Cardiac fibroblast (primary cell): ENCODE data around the gene NUDT6.

Experiments
- DNase-seq, 2 donors: peaks; one replicate each; pipeline versions ENCODE4 v3.0.0 to v3.0.0-alpha.2; 2010; ENCODE audit warnings: low read depth in 2 of 2
- H3K4me3 ChIP-seq, 2 donors: replicated peaks in 1 of 2; 1 replicate in 1 of 2; 2 replicates in 1 of 2; pipeline ENCODE4 v1.5.1; 2011; ENCODE audit warnings: low read depth in 2 of 2, low read length in 2 of 2, mild to moderate bottlenecking in 2 of 2, moderate library complexity in 1 of 2
- CTCF ChIP-seq: IDR thresholded peaks from one replicate; pipeline ENCODE4 v1.5.1; 2011; ENCODE audit warnings: low read depth, mild to moderate bottlenecking, low read length, inconsistent platforms

NUDT6 gene

GRCh38 chr4:122906859-122907305, 15.5 kb downstream of the NUDT6 start:
- DNase-seq, result no peak

GRCh38 chr4:122903766-122904288, 18.6 kb downstream of the NUDT6 start:
- no peak overlapping the region for H3K4me3 ChIP-seq
- DNase-seq, result no peak

More at GRCh38 chr4:122906859-122907305, 15.5 kb downstream of the NUDT6 start:
- H3K4me3 ChIP-seq, result no peak overlapping the region
- no peak for TF ChIP-seq CTCF

GRCh38 chr4:122901247-122902010, 21.0 kb downstream of the NUDT6 start:
- no peak overlapping the region for H3K4me3 ChIP-seq
- no peak for DNase-seq
- no peak for TF ChIP-seq CTCF

More at GRCh38 chr4:122903766-122904288, 18.6 kb downstream of the NUDT6 start:
- TF ChIP-seq CTCF, result no peak

- DNase-seq, result no peak
- H3K4me3 ChIP-seq, result no peak overlapping the region
- TF ChIP-seq CTCF, result no peak
These were observed 22.1 kb downstream of the NUDT6 start for GRCh38 chr4:122900314-122900713.

GRCh38 chr4:122899682-122900081, 22.7 kb downstream of the NUDT6 start:
- no peak for DNase-seq
- TF ChIP-seq CTCF, result no peak
- no peak overlapping the region for H3K4me3 ChIP-seq

- no peak overlapping the region for H3K4me3 ChIP-seq
- TF ChIP-seq CTCF, result no peak
- peak; percentile 88 to 96 for DNase-seq
These were observed 23.8 kb downstream of the NUDT6 start for GRCh38 chr4:122898370-122899150.
